Body of pancreas (tissue), 4 donors: ENCODE measurements around the gene UQCRHL.

ENCODE experiments used
- POLR2A ChIP-seq, 3 donors: fragments of 450-650 bp; IDR thresholded peaks; one replicate each; pipeline ENCODE4 v1.6.1; 2016; ENCODE audit warnings: antibody characterized with exemption in 3 of 3, mild to moderate bottlenecking in 2 of 3
- TF ChIP-seq, protein P1 (sequence below), 7 experiments: fragments of 450-650 bp in 4 of 7; fragments of 200-600 bp in 3 of 7; sonication (generic) in 3 of 7; IDR thresholded peaks; one replicate each; pipeline ENCODE4 v1.5.1; 2016 to 2019; ENCODE audit warnings: antibody characterized with exemption in 7 of 7

DNA sequence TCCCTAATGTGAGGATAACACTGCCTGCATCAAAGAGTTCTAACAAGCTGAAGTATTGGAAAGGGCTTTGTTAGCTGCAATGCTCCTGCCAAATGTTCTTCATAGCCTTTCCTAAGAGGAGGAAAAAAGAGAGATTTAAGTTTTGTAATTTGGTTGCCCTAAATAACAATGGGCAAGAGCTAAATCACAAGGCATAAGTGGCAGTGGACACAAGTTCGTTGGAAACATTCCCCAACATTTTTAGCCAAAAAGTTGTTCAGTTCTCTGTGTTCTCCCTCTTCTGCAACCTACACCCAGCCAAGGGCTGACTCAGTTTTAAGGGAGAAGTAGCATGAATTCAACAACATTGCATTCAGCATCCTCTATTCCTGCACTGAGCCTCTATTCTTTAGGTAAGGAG lies 2.6 kb upstream of the UQCRHL start:
- TF ChIP-seq, protein P1, sequence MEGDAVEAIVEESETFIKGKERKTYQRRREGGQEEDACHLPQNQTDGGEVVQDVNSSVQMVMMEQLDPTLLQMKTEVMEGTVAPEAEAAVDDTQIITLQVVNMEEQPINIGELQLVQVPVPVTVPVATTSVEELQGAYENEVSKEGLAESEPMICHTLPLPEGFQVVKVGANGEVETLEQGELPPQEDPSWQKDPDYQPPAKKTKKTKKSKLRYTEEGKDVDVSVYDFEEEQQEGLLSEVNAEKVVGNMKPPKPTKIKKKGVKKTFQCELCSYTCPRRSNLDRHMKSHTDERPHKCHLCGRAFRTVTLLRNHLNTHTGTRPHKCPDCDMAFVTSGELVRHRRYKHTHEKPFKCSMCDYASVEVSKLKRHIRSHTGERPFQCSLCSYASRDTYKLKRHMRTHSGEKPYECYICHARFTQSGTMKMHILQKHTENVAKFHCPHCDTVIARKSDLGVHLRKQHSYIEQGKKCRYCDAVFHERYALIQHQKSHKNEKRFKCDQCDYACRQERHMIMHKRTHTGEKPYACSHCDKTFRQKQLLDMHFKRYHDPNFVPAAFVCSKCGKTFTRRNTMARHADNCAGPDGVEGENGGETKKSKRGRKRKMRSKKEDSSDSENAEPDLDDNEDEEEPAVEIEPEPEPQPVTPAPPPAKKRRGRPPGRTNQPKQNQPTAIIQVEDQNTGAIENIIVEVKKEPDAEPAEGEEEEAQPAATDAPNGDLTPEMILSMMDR (IDR thresholded peaks at IDR 0.05), result no peak
- TF ChIP-seq POLR2A (IDR thresholded peaks at IDR 0.05), result no peak
